Activated T-cell treated with anti-CD3 and anti-CD28 coated beads, Interleukin-2, amount 50 U/mL, for 24 hours (primary cell): ENCODE results near the gene KTN1.

Source experiments
- DNase-seq: peaks from one replicate; pipeline ENCODE4 v3.0.0-alpha.2; 2020
- H3K27ac Mint-ChIP-seq: 2 replicates; pipeline ENCODE4 v1.8.0; 2020; ENCODE audit warnings: mild to moderate bottlenecking, mixed read lengths
- H3K27me3 Mint-ChIP-seq: 2 replicates; pipeline ENCODE4 v1.8.0; 2020; ENCODE audit warnings: mixed read lengths
- H3K36me3 Mint-ChIP-seq: 2 replicates; pipeline ENCODE4 v1.8.0; 2020; ENCODE audit warnings: low read depth, mixed read lengths
- H3K4me1 Mint-ChIP-seq: 2 replicates; pipeline ENCODE4 v1.8.0; 2020; ENCODE audit warnings: low read depth, mixed read lengths
- H3K4me3 Mint-ChIP-seq: 2 replicates; pipeline ENCODE4 v1.8.0; 2020; ENCODE audit warnings: mild to moderate bottlenecking, moderate library complexity, mixed read lengths
- H3K9me3 Mint-ChIP-seq: 2 replicates; pipeline ENCODE4 v1.8.0; 2020; ENCODE audit warnings: mixed read lengths

The KTN1 gene

DNA sequence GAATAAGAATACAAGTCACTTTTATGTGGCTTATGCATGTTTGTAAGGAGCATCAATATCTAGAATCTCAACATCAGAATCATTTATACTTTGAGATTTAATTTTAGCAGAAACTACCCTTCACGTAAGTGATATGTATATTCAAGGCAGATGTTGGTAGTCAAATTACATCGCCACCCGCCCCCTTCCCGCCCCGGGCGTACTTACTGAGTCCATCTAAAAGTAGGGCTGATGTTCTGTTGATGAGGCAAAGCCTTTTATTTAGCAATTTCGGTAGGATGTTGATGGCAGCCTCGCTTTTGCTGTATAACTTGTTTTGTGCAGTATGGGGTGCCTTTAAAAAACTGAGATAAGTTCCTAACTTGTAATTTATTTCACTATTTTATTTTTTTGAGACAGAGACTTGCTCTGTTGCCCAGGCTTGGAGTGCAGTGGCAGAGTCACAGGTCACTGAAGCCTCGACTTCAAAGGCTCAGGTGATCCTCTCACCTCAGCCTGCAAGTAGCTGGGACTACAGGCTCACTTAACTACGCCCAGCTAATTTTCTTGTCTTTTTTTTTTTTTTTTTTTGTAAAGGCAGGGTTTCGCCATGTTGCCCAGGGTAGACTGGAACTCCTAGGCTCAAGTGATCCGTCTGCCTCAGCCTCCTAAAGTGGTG lies 30.8 kb downstream of the KTN1 start:
- Mint-ChIP-seq H3K27ac (no peak overlapping the region), H3K9me3 (no peaks in the 10 kb centered on the region), H3K4me1 (peaks cover 34% of the 10 kb centered on the region), H3K27me3 (no peaks in the 10 kb centered on the region), H3K4me3 (no peak overlapping the region), H3K36me3 (peaks cover 46% of the 10 kb centered on the region)
- DNase-seq, result no peak

DNA sequence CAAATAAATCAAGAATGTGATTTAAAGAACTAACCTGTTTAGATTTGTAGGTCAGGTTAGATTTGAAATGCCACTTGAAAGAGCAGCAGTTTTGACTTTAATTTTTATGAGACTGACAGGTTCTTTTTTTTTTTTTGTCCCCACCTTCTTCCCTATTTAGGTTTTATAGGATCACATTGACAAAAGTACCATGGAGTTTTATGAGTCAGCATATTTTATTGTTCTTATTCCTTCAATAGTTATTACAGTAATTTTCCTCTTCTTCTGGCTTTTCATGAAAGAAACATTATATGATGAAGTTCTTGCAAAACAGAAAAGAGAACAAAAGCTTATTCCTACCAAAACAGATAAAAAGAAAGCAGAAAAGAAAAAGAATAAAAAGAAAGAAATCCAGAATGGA lies 31.9 kb downstream of the KTN1 start:
- peaks cover 31% of the 10 kb centered on the region for H3K4me1 Mint-ChIP-seq
- H3K9me3 Mint-ChIP-seq, result no peaks in the 10 kb centered on the region
- H3K36me3 Mint-ChIP-seq, result peaks cover 54% of the 10 kb centered on the region
- H3K4me3 Mint-ChIP-seq, result no peak overlapping the region
- no peaks in the 10 kb centered on the region for H3K27me3 Mint-ChIP-seq
- no peak for DNase-seq
- peak overlapping the region; percentile 74 for H3K27ac Mint-ChIP-seq

DNA sequence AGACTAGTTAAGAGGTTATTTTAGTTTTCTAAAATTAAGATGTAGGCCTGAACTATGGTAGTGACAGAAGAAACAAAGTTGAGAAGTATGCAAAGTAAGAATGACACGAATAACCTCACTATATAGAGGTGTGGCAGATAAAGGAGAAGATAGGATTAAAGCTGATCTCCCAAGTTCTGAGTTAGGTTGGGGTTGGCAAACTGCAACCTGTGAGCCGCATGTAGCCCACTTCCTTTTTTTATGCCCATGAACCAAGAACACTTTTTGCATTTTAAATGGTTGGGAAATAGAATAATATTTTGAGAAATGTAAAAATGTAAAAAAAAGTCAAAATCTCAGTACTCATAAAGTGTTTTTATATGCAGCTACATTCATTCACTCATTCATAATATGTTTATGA lies 34.3 kb downstream of the KTN1 start:
- peaks cover 7% of the 10 kb centered on the region for H3K9me3 Mint-ChIP-seq
- no peaks in the 10 kb centered on the region for H3K27me3 Mint-ChIP-seq
- peaks cover 21% of the 10 kb centered on the region for H3K4me1 Mint-ChIP-seq
- H3K4me3 Mint-ChIP-seq, result no peak overlapping the region
- no peak for DNase-seq
- H3K27ac Mint-ChIP-seq, result no peak overlapping the region
- H3K36me3 Mint-ChIP-seq, result peaks cover 74% of the 10 kb centered on the region

DNA sequence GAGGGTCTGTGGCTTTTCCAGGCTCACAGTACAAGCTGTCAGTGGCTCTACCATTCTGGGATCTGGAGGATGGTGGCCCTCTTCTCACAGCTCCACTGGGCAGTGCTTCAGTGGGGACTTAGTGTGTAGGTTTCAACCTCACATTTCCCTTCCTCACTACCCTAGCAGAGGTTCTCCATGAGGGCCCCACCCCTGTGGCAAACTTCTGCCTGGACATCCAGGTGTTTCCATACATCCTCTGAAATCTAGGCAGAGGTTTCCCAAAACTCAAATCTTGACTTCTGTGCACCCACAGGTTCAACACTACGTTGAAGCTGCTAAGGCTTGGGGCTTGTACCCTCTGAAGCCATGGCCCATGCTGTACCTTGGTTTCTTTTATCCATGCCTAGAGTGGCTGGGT lies 40.3 kb downstream of the KTN1 start:
- H3K36me3 Mint-ChIP-seq, result peaks cover 91% of the 10 kb centered on the region
- no peak for DNase-seq
- H3K27me3 Mint-ChIP-seq, result no peaks in the 10 kb centered on the region
- H3K9me3 Mint-ChIP-seq, result peaks cover 10% of the 10 kb centered on the region
- H3K4me3 Mint-ChIP-seq, result no peak overlapping the region
- H3K27ac Mint-ChIP-seq, result no peak overlapping the region
- H3K4me1 Mint-ChIP-seq, result peaks cover 7% of the 10 kb centered on the region

DNA sequence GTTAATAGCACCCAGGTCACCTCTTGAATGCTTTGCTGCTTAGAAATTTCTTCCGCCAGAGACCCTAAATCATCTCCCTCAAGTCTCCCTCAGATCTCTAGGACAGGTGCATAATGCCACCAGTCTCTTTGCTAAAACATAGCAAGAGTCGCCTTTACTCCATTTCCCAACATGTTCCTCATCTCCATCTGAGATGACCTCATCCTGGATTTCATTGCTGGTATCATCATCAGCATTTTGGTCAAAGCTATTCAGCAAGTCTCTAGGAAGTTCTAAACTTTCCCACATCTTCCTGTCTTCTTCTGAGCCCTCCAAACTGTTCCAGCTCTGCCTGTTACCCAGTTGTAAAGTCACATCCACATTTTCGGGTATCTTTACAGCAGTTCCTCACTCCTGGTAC lies 41.0 kb downstream of the KTN1 start:
- Mint-ChIP-seq H3K27ac (peak overlapping the region; percentile 17), H3K9me3 (peaks cover 10% of the 10 kb centered on the region), H3K36me3 (peaks cover 92% of the 10 kb centered on the region), H3K4me1 (peaks cover 7% of the 10 kb centered on the region), H3K27me3 (no peaks in the 10 kb centered on the region), H3K4me3 (no peak overlapping the region)
- DNase-seq, result no peak

DNA sequence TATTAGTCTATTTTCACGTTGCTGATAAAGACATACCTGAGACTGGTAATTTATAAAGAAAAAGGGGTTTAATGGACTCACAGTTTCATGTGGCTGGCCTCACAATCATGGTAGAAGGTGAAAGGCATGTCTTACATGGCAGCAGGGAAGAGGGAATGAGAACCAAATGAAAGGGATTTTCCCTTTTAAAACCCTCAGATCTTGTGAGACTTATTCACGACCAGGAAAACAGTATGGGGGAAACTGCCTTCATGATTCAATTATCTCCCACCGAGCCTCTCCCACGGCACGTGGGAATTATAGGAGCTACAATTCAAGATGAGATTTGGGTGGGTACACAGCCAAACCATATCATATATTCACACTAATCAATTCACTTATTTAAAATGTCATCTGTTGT lies 41.4 kb downstream of the KTN1 start:
- peaks cover 10% of the 10 kb centered on the region for H3K9me3 Mint-ChIP-seq
- peak overlapping the region; percentile 17 for H3K27ac Mint-ChIP-seq
- DNase-seq, result no peak
- H3K4me1 Mint-ChIP-seq, result peaks cover 8% of the 10 kb centered on the region
- H3K36me3 Mint-ChIP-seq, result peaks cover 92% of the 10 kb centered on the region
- no peaks in the 10 kb centered on the region for H3K27me3 Mint-ChIP-seq
- H3K4me3 Mint-ChIP-seq, result no peak overlapping the region

- H3K4me3 Mint-ChIP-seq, result no peak overlapping the region
- H3K9me3 Mint-ChIP-seq, result no peaks in the 10 kb centered on the region
- H3K27me3 Mint-ChIP-seq, result no peaks in the 10 kb centered on the region
- no peak overlapping the region for H3K27ac Mint-ChIP-seq
- H3K36me3 Mint-ChIP-seq, result peaks cover 90% of the 10 kb centered on the region
- H3K4me1 Mint-ChIP-seq, result peaks cover 11% of the 10 kb centered on the region
- DNase-seq, result no peak
Observed at GRCh38 chr14:55624913-55625312, 44.9 kb downstream of the KTN1 start.

DNA sequence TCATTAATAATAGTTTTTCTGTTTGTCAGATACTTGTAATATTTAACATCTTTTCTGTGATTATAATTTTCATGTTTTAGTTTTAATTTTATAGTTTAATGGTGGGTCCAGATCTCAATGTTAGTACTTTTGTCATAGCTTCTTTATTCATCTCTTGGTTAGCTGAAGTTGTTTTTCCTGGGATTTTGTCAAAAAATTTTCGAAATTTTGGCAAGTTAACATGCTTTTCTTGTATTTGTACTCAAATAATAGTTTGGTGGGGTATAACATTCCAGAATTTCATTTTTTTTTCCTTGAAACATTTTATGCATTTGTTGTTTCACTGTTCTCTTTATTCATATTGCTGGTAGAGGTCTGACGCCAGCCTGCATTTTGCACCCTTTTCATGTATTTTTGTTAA lies 45.5 kb downstream of the KTN1 start:
- Mint-ChIP-seq H3K27ac (no peak overlapping the region), H3K4me1 (peaks cover 11% of the 10 kb centered on the region), H3K36me3 (peaks cover 90% of the 10 kb centered on the region), H3K9me3 (no peaks in the 10 kb centered on the region), H3K27me3 (no peaks in the 10 kb centered on the region), H3K4me3 (no peak overlapping the region)
- DNase-seq, result no peak

- no peak for DNase-seq
- H3K4me3 Mint-ChIP-seq, result no peak overlapping the region
- peaks cover 90% of the 10 kb centered on the region for H3K36me3 Mint-ChIP-seq
- no peaks in the 10 kb centered on the region for H3K9me3 Mint-ChIP-seq
- no peaks in the 10 kb centered on the region for H3K27me3 Mint-ChIP-seq
- H3K4me1 Mint-ChIP-seq, result peaks cover 8% of the 10 kb centered on the region
- peak overlapping the region; percentile 24 for H3K27ac Mint-ChIP-seq
Observed at GRCh38 chr14:55626131-55626530, 46.1 kb downstream of the KTN1 start.

DNA sequence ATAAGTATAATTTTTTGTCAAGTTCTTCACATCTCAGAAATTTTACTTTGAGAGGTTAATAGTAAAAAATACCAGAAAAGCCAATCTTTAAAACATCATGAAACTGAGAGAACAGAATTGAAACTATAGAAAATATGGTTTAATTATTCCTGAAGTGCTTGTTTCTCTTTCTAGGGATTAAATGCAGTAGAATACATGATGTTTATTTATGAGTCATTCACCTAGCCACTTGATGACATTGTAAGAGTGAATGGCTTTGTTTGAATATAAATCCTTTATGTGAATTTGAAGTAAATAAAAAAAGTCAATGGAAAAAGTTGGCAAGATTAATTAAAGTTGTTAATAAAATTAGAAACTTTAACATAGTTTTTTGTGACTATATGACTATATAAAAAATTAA lies 48.4 kb downstream of the KTN1 start:
- H3K27ac Mint-ChIP-seq, result no peak overlapping the region
- H3K9me3 Mint-ChIP-seq, result no peaks in the 10 kb centered on the region
- peaks cover 4% of the 10 kb centered on the region for H3K4me1 Mint-ChIP-seq
- peaks cover 88% of the 10 kb centered on the region for H3K36me3 Mint-ChIP-seq
- DNase-seq, result no peak
- no peak overlapping the region for H3K4me3 Mint-ChIP-seq
- no peaks in the 10 kb centered on the region for H3K27me3 Mint-ChIP-seq

DNA sequence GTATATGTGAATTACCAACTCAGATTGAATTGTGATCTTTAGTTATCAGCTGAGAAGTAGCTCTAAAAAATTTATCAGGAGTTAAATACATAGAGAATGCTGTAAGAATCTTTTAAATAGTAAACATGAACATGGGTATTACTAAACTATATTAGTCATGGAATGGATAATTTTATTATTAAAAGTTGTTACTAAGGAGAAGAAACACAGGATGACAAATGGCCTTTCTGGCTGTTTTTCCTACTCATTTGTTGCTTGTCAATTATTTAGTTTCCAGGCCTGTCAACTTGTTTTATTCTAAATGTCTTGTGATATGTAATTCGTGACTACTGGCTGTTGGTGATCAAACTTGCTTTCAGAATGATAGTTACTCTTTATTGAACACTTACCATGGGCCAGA lies 58.7 kb downstream of the KTN1 start:
- no peaks in the 10 kb centered on the region for H3K27me3 Mint-ChIP-seq
- H3K36me3 Mint-ChIP-seq, result peaks cover 93% of the 10 kb centered on the region
- H3K9me3 Mint-ChIP-seq, result no peaks in the 10 kb centered on the region
- no peak overlapping the region for H3K27ac Mint-ChIP-seq
- no peak overlapping the region for H3K4me3 Mint-ChIP-seq
- DNase-seq, result no peak
- H3K4me1 Mint-ChIP-seq, result peaks cover 4% of the 10 kb centered on the region

GRCh38 chr14:55641290-55641689 lies 61.3 kb downstream of the KTN1 start:
- H3K27ac Mint-ChIP-seq, result no peak overlapping the region
- no peaks in the 10 kb centered on the region for H3K9me3 Mint-ChIP-seq
- no peaks in the 10 kb centered on the region for H3K27me3 Mint-ChIP-seq
- H3K4me3 Mint-ChIP-seq, result no peak overlapping the region
- H3K4me1 Mint-ChIP-seq, result peaks cover 9% of the 10 kb centered on the region
- peaks cover 92% of the 10 kb centered on the region for H3K36me3 Mint-ChIP-seq
- DNase-seq, result no peak

GRCh38 chr14:55641954-55642353 lies 61.9 kb downstream of the KTN1 start:
- peaks cover 9% of the 10 kb centered on the region for H3K4me1 Mint-ChIP-seq
- no peaks in the 10 kb centered on the region for H3K9me3 Mint-ChIP-seq
- no peak for DNase-seq
- peaks cover 92% of the 10 kb centered on the region for H3K36me3 Mint-ChIP-seq
- no peak overlapping the region for H3K4me3 Mint-ChIP-seq
- H3K27me3 Mint-ChIP-seq, result no peaks in the 10 kb centered on the region
- no peak overlapping the region for H3K27ac Mint-ChIP-seq

GRCh38 chr14:55645145-55645544 lies 65.1 kb downstream of the KTN1 start:
- H3K9me3 Mint-ChIP-seq, result no peaks in the 10 kb centered on the region
- no peak overlapping the region for H3K27ac Mint-ChIP-seq
- no peak for DNase-seq
- H3K4me3 Mint-ChIP-seq, result no peak overlapping the region
- H3K36me3 Mint-ChIP-seq, result peaks cover 85% of the 10 kb centered on the region
- no peaks in the 10 kb centered on the region for H3K27me3 Mint-ChIP-seq
- peaks cover 10% of the 10 kb centered on the region for H3K4me1 Mint-ChIP-seq

DNA sequence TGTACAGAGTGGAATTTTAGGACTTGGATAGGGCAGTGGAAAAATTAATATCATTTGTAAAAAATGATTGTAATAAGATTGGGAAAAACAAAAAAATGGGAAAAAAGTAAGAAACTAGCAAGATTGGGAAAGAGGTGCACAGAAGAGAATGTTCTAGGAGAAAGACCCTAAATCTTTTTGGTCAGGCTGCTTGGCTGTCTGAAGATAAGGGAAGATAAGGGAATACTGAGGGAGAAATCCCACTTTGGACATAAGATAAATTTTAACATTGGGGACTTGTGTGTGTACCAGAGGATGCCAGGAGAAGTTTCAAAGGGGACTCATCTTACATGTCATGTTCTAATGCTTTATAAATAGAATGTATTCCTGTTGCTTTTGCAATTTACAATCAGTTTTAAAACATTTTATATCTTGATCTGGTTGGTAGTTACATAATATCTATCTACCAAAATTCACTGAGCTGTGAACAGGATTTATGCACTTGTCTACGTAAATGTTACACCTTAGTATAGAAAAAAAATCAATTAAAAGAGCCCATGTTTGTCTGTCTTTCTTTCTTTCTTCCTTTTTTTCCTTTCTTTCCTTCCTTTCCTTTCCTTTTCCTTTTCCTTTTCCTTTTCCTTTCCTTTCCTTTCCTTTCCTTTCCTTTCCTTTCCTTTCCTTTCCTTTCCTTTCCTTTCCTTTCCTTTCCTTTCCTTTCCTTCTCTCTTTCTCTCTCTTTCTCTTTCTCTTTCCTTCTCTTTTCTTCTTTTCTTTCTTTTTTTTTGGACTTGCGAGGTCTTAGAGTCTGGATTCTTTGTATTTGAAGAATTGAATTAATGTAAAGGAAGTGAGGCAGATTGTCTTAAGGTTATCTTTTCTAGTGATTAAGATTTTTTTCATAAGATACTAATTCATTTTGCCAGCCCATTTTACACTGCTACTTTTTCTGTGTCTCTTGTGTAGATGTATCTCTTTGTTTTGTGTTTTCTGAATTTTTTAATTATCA lies 66.1 kb downstream of the KTN1 start:
- H3K4me3 Mint-ChIP-seq, result no peak overlapping the region
- peak overlapping the region; percentile 64 for H3K27ac Mint-ChIP-seq
- DNase-seq, result no peak
- H3K36me3 Mint-ChIP-seq, result peaks cover 82% of the 10 kb centered on the region
- peaks cover 18% of the 10 kb centered on the region for H3K4me1 Mint-ChIP-seq
- H3K9me3 Mint-ChIP-seq, result no peaks in the 10 kb centered on the region
- no peaks in the 10 kb centered on the region for H3K27me3 Mint-ChIP-seq
